Epithelial cell of proximal tubule (primary cell): ENCODE results near the gene ZC3H6. TPM values are rescaled to one million over a fixed set of nuclear protein-coding genes. Genes with fewer than 3 reads are reported as not detected.

Experiments used
- DNase-seq: peaks from one replicate; pipeline ENCODE4 v3.0.0-alpha.2; 2011; ENCODE audit warnings: low read depth
- H3K4me3 ChIP-seq: 2 replicates; pipeline ENCODE4 v1.5.1; 2011; ENCODE audit warnings: low read depth, mild to moderate bottlenecking, low read length
- total RNA-seq: library from RNA; depleted of rRNA; stranded (reverse); fragments of >200 nt; gene quantifications from 2 replicates; pipeline ENCODE4 v1.2.3, GENCODE V29; 2015
- TF ChIP-seq, protein P1 (sequence below): conservative IDR thresholded peaks from 2 replicates; pipeline ENCODE4 v1.5.1; 2012; ENCODE audit warnings: low read depth, mild to moderate bottlenecking, low read length

The ZC3H6 gene
- total RNA-seq, 1 donor from 2014 or later, result 6.7 TPM

DNA sequence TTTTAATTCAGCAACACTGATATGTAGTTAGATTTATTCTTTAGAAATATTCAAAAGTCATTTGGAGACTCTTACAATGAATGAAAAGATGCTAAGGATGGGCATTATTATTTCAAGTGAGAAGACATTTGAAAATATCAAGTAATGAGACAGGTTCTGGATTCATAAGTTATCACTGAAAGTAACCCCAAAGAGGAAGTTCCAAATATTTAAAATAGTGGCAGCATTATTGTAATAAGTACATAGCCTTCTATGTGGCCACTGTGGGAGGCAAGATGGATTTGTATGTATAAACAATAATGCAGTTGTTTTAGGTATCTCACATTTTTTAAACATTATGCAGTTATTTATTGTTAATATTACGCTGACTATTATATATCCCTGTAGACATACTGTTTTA, 29.7 kb downstream of the ZC3H6 start:
- TF ChIP-seq, protein P1, sequence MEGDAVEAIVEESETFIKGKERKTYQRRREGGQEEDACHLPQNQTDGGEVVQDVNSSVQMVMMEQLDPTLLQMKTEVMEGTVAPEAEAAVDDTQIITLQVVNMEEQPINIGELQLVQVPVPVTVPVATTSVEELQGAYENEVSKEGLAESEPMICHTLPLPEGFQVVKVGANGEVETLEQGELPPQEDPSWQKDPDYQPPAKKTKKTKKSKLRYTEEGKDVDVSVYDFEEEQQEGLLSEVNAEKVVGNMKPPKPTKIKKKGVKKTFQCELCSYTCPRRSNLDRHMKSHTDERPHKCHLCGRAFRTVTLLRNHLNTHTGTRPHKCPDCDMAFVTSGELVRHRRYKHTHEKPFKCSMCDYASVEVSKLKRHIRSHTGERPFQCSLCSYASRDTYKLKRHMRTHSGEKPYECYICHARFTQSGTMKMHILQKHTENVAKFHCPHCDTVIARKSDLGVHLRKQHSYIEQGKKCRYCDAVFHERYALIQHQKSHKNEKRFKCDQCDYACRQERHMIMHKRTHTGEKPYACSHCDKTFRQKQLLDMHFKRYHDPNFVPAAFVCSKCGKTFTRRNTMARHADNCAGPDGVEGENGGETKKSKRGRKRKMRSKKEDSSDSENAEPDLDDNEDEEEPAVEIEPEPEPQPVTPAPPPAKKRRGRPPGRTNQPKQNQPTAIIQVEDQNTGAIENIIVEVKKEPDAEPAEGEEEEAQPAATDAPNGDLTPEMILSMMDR, result no peak
- no peak for DNase-seq

DNA sequence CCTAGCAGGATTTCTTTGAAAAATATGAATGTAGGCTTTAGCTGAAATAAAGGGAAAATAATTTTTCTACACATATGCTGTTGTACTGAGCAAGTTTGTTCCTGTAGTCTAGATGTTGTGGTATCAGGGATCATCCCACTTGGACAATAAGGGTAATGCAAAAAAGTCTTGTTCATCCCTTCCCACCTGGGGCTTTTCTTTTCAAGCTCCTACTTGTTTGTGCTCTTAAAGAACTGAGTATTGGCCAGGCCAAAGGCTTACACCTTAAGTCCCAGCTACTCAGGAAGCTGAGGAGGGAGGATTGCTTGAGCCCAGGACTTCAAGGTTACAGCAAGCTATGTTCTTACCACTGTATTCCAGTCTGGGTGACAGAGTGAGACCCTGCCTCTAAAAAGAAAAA, 35.5 kb downstream of the ZC3H6 start:
- no peak for DNase-seq
- TF ChIP-seq, protein P1, result no peak
- no peak overlapping the region for H3K4me3 ChIP-seq

More for the DNA sequence above, 29.7 kb downstream of the ZC3H6 start:
- no peak overlapping the region for H3K4me3 ChIP-seq

DNA sequence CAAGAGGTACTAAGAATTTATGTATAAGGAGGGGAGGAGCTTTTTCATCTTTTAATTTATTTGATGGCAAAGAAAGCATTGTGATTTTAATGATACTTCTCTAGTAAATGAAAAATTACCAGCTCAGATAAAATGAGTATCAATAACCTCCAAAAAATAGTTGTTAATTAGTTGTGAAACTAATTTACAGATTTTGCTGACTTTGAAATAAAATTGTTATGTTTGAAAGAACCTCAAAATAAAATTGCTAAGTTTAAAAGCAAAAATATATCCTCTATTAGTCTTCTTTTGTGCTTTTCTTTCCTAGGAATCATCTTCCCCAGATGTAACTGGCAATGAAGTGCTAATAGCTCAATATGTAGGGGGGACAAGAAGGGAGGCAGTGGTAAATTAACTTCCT, 36.5 kb downstream of the ZC3H6 start:
- no peak overlapping the region for H3K4me3 ChIP-seq
- no peak for DNase-seq

DNA sequence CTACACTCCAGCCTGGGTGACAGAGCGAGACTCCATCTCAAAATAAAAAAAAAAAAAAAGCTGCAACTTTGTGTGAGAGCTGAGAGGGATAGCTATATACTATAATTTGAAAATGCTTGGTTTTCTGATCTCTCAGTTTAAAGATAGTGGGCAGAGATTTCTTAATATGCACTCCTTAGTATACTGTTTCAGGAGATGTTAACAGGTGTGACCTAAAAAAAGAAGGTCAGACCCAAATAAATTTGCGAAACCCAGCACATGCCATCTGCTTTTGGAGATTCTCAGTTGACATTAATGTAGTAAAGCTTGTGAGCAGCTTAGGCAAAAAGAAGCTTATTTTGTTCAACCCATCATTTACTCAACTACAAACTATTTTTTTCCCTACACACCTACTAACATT, 37.4 kb downstream of the ZC3H6 start:
- DNase-seq, result no peak
- no peak overlapping the region for H3K4me3 ChIP-seq
- TF ChIP-seq, protein P1, result no peak

More for the DNA sequence above, 36.5 kb downstream of the ZC3H6 start:
- TF ChIP-seq, protein P1, result no peak

DNA sequence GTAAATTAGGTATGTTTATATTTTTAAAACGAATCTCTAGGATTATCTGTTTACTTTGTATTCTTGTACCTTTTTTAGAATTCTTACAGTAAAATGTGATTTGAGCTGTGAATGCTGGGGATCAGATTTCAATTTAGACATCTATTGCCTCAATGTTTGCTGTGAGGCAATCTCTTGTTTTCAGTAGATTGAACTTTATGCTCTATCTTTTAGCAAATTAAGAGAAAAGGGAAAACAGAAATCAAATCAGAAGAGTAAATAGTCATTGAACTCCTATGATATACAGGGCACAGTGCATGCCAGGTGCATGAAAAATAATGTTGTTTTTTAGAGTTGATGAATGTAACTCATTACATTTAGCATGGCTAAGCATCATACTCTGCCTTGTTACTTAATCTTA, 39.5 kb downstream of the ZC3H6 start:
- TF ChIP-seq, protein P1, result no peak
- H3K4me3 ChIP-seq, result no peak overlapping the region

DNA sequence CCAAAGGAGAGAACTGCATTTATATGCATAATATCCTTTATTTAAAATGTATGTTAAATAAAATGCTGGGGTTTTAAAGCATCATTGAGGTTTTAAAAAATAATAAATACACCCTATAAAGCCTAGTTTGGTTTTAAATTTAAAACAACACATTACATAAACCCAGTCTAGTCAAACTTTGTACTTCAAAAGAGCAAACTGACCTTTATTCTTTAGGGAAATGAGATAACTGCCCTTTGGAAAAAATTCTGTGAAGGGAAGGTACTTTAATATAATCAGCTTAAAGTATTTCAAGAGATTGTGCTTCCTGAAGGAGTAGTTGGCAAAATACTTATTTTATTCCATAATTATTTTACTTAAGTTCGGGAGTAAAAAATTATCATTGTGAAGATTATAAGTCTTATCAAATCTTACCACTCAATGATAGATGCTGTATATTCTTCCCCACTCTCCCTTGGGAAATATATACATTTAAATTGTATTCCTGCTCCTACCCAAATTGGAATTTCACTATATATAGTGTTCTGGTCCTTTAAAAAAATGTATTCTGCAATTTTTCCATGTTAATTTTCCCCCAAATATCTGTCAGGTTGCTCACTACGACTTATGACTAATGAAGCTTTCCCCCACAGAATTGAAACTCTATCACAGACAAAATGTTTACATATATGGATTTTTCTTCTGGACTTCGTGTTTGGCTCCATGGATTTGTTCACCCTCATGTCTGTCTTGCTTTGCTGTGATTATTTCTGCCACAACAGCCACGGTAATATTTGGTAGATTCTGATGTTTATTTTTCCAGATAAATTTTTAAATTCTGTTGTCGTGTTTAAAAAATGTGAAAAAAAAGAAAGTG, 42.1 kb downstream of the ZC3H6 start:
- no peak overlapping the region for H3K4me3 ChIP-seq
- DNase-seq, result no peak
- TF ChIP-seq, protein P1, result no peak

More for the DNA sequence above, 39.5 kb downstream of the ZC3H6 start:
- DNase-seq, result no peak

DNA sequence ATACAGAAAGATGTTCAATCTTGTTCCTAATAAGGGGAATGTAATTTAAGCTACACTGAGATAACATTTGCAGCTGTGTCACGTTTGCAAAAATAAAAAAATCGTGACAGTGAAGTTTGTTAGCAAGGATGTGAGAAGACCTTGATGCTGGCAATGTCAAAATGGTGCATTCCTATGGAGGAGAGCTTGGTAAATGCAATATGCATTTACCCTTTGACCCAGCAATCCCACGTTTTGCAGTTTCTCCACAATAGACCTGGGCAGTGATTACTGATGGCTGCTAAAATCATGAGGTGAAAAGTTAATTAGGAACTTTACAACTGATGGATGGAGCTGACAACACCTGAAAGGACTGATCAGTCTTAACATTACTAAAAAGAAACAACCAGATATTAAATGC, 43.1 kb downstream of the ZC3H6 start:
- no peak for DNase-seq
- TF ChIP-seq, protein P1, result no peak
- no peak overlapping the region for H3K4me3 ChIP-seq
